Epithelial cell of prostate (primary cell): ENCODE measurements around the gene TBC1D2B.
A peak's percentile ranks its signal among the peaks of the same experiment; 100 is the strongest.

Experiments
- DNase-seq: peaks from one replicate; pipeline ENCODE4 v3.0.0-alpha.2; 2011; ENCODE audit warnings: low read depth, low spot score
- H3K27ac ChIP-seq: fragments of 450-650 bp; 2 replicates; pipeline ENCODE4 v1.5.1; 2017; ENCODE audit warnings: mild to moderate bottlenecking

The TBC1D2B gene

DNA sequence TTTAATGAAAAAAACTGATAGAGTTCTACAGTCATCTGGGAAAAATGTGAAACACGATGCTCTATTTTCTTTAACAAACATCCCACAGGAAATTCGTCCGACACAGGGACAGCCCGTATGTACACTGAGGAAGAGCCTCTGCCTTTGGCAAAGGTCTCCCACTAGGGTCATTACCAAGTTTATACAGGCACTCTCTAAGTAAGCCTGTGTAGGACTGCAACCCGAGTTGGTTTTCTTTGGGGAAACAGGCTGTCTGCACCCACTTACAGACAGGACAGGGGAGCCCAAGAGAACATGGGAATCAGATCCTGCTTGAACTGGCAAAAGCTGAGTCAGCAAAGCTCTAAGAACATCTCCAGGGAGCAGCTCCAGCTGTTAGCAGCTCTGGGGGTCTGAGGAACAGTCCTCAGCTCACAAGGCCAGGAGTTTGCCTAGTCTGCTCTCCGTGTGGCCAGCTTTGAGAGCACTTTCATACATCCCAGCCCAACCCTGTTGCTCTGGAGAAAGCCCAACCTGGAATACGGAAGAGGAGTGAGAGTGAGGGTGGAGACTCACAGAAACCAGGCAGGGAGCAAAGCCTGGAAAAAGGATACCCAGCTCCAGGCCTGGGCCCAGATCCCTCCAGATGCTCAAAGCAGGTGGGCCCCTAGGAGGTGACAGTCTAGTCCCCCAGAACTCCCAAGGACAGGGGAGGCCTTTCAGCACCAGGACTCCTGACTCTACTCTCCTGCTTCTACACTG lies 1.9 kb downstream of the TBC1D2B start:
- H3K27ac ChIP-seq = peak overlapping the region; percentile 66
- DNase-seq = no peak

DNA sequence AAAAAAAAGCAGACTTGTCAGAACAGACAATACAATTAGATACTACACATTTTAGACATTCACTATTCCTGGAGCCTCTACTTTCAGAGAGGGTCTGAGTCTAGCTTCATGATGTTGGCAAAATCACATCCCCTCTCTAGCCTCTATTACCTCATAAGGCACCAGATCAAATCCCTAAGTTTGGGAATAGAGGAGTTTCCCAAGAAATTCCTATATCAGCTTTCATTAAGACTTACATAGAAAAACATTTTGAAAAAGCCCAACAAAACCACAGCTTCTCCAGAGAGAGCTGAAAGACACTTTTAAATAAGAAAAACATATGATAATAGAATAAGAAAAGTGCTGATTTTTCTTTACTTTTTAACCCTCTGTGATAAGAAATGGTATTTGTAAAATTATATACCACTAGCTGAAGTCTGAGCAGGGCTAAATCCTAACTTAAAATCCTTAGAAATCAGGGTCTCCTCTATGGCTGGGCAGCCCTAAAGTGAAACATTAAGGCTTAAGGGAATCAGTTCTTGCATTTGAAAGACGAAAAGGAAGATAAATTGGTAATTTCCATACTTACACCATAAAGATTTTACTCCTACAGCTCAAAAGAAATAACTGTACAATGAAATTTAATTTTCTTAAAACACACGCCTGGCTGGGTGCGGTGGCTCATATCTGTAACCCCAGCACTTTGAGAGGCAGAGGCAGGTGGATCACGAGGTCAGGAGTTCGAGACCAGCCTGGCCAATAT lies 4.3 kb downstream of the TBC1D2B start:
- DNase-seq = no peak
- H3K27ac ChIP-seq = no peak overlapping the region

DNA sequence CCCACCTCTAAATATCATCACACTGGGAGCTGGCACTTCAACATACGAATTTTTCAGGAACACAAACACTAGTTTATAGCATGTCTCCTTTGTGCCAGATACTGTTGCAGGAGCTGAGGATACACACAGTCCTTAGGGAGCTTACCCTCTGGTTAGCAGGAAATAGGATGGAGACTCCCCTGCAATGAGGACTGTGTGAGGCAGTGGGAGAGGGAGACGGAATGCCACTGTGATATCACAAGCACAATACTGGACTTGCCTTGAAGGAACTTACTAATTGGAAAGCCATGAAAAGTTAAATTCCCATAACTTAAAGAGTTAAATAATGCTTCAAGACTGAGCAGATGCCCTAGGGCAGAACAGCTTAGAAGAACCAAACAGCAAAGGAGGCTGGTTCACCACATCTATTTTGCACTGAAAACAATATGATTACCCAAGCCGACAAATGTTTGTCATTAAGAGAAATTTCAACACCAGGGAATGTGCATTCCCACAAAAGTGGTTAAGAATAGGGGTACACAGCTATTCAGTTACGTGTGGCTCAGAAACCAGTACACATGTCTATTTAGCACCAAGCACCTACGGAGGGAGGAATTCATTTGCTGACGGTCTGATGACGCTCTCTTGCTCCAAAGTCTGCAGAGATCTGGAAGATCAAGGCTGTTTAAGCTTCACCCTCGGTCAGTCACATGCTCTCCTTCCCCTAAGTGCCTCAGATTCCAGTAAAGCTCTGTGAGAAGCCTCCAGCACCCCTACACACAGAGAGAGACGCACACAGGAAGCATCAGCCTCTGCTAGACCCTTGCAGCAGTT lies 5.2 kb downstream of the TBC1D2B start:
- DNase-seq = no peak

DNA sequence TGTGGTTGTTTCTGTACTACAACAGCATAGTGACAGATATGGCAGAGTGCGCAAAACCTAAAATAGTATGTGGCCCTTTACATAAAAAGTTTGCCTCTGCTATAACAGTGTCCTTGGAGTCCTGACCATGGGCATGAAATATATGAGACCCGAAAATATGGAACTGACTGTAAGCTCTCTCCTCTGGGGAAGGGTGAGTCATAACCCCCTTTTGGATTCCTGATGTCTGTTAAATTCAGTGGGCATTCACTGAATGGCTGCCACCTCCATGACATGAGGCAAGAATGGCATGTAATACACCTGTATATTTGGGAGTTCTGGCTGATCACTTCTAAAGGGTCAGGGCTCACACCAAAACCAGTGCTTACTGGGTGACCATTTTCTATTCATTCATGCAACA lies 6.1 kb downstream of the TBC1D2B start:
- H3K27ac ChIP-seq = no peak overlapping the region
- DNase-seq = no peak

More for the DNA sequence above, 5.2 kb downstream of the TBC1D2B start:
- no peak overlapping the region for H3K27ac ChIP-seq

DNA sequence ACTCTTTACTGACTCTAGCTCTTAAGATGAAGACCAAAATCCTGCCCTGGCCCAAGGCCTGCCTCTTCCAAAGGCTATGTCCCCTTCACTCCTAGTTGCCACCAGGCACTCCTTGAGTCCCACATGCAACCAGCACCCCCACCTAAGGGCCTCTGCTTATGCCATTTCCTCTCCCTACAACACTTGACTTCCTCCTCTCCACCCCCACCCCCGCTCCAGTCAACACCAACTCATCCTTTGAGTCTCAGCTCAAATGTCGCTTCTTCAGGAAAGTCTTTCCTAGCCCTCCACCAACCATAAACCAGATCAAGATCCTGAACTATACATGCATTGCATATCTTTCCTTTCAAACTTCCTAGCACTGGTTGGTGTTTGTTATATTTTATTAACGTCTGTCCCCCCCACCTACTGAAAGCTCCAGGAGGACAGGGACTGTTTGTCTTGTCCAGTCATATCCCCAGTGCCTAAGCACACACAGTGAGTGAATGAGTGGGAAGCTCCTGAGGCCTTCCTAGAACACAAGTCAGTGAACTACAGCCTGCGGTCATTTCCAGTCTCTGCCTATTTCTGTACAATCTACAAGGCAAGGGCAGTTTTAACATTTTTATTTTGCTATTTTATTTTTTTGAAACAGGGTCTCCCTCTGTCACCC lies 7.3 kb downstream of the TBC1D2B start:
- no peak overlapping the region for H3K27ac ChIP-seq
- no peak for DNase-seq

DNA sequence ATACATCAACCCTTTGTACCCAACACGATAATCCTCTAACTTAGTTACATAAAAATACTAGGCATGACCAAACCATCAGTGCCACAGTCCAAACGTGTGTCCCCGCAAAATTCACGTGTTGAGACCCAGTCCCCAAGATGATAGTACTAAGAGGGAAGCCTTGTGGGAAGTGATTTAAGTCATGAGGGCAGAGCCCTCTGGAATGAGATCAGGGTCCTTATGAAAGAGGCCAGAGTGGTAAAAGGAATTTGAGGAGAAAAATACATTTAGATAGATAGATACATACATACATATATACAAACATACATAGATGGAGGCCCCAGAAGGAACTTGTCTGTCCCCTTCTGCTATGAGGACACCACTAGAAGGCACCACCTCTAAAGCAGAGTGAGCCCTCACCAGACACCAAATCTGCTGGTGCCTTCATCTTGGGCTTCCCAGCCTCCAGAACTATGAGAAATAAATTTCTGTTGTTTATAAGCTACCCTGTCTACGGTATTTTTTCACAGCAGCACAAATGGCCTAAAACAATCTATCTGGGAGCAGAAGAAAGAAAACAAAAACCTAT lies 8.0 kb downstream of the TBC1D2B start:
- no peak for DNase-seq
- no peak overlapping the region for H3K27ac ChIP-seq

DNA sequence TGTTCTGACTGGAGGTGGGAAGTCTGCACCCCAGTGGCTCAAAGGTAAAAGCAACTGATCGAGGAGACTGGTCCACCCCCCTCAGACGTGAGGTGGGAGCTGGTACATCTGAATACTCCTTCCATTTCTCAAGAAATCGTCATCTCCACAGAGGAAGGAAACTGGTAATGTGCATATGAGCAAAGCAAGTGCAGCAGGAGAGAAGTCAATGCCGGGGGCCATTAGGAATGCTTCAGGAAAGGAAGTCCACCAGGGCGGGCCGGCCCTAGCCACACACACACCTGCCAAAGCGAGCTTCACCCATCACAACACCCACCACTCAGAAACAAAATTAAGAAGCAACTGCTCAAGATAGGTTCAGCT lies 8.5 kb downstream of the TBC1D2B start:
- DNase-seq = no peak
- H3K27ac ChIP-seq = no peak overlapping the region

DNA sequence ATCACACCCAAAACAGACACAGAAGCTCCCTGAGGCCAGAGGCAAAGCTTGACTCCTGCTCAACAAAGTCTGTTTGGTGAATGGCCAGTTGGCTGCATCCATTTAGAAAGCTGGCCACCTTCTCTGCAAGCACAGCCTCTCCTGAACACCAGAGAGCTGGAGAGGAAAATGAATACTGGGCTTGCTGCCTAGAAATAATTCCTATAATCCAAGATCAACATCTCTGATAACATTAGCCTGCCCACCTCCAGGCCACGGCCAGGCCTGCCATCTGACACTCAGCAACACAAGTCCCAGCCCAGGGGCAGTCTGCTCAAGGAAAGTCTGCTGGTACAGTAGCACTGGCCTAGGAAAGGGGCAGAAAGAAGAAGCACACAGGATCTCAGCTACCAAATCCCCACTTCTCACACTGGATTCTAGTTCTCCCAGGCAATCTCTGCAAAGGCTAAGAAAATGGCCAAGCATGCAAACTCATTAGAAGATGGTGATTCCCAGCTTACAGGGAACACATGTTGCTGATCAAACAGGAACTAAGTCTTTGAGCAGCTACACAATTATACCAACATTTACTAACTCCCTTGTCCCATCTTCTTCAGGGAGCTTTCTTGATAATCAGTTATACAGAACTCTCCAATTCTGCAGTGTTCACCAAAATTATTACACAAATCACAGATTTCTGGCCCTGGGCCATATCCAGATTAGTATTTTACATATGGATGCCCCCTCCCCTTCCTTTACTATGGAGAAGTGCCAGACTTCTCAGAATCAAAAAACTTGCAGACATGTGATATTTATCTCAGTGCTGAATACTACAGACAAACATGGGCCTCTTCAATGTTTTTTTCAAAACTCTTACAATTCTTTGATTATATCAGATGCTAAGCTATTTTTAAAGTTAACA lies 9.9 kb downstream of the TBC1D2B start:
- H3K27ac ChIP-seq = no peak overlapping the region
- no peak for DNase-seq

DNA sequence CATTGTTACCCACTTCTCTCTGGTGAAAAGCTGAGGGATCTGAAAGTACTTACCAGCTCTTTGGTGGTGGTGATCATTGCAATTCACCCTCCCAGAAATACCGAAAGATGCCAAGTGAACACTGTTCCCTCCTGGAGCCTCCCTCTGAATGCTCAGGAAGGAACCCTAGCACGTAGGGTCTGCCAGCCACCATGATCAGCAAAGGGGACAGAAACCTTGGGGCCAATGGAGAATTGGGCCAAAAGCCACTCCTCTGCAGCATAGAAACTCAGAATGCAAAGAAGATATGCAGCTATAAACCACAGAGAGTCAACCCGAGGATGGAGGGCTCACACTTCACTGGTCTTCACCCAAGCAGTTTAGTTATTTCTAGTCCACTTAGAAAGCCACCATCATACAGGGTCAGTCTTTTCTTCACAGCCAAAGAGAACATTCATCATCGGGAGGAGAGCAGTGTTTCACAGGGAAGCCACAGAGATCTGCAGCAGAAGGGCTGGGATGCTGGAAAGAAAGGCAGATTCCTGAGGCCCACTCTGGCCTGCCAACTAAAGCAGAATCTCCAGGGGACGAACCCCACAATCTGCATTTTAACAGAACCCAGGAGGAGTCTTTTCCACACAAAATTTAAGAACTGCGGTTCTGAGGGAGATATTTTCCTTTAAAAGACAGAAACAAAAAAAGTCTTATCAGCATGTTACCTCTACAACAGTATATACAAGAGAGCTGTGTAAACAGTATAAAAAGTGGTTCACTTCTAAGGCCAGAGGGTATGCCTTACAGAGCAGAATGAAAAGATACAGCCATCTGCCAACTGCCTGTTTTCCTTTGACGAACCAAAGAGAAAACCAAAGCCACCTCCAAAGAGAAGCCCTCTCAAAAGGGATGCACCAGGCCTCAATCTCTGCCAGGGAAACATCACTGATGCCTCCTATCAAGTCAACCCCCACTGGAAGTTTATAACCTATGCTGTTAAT lies 11.3 kb downstream of the TBC1D2B start:
- DNase-seq = no peak
- peak overlapping the region; percentile 47 for H3K27ac ChIP-seq

DNA sequence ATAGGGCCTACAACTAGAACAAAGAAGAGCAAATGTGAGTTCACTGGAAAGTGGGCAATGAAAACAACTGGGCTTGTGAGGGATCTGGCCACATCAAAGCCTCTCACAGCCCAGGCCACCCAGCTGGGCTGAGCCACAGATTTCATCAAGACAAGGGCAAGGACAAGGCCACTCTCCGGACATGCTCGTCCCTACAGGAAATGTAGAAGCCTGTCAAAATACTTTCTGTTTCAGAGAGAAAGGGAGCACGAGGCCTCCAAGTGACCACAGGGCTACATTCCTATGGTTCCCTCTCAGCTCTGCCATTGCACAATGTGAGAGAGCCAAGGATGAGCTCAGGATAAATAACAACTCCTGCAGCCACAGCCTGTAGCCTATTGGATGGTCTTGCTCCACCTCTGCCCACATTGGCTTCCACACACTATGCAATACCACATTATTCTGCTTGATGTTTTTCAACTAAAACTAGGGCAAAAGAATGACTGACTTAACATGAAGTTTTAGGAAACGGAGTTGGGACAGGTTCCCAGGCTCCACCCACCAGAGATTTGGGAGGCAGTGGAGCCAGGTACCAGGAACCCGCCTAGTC lies 12.1 kb downstream of the TBC1D2B start:
- H3K27ac ChIP-seq = peak overlapping the region; percentile 47
- DNase-seq = peak; percentile 70

DNA sequence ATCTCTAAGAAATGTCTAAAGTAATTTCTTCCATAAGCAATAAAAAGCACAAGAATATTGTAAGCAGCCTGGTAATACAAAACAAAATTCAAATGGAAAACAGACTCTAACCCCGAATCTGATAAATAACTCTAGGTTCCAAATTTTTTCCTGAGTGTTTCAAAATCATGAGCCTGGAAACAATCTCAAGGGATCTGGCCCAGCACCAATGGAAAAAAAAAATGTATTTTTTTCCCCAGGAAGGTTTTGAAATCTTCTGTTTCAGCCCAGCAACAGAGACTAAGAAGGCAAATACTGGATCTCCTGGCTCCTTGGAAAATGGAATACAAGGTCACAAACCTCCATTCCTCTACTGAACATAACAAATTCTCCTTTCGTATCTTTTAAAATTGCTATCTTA lies 13.0 kb downstream of the TBC1D2B start:
- no peak for DNase-seq
- H3K27ac ChIP-seq = no peak overlapping the region

DNA sequence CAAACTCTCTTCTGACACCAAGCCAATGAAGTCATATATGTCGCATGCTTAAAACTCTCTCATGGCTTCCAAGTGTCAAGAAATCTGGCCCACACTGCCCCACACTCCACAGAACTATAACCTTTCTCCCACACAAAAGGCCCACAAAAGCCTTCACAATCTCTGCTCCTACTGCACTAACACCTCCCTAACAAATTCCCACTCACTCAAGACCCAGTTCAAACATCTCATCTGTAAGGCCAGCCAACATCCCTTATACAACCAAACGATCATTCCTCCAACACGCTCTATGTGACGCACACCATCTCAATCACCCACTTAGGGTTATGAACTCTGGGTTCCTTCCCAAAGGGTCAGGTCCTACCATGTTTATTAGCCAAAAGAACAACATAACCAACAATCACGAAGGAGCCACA lies 13.5 kb downstream of the TBC1D2B start:
- no peak for DNase-seq
- no peak overlapping the region for H3K27ac ChIP-seq

DNA sequence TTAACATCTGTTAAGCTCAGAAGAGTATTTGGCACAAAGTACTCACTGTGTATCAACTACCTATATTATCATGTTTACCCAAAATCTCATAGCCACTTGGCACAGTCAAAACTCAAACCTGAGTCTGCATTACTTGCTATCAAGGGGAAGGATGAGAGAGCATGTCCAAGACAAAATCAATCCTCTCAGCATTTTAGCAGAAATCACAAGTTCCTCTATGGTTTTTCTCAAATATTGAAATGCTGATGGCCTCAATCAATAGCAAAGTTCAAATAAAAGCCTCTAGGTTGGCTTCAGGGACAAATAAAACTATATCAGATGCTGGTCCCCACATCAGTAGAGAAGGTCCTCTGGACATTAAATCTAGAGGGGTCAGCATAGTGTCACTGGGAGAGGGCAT lies 14.3 kb downstream of the TBC1D2B start:
- no peak overlapping the region for H3K27ac ChIP-seq
- no peak for DNase-seq

DNA sequence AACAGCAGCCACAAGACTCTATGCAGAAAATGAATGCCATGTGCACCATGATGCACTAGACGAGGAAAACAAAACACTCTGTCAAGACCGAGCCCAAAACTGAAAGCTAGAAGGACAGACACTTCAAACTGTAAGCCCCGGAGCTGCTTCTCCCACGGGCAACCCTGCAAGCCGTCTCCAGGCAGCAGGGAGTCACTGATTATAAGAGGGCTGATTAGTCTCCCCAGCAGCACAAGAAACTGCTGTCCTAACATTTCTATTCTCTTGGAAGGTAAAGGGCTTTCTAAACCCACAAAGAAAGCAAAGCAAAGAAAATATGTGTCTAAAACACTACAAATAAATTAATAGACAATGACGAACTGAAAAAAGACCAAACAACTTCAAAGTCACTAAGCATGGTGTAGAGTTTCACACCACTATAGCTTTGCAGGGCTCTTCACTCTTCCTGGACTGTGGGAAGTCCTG lies 15.5 kb downstream of the TBC1D2B start:
- no peak overlapping the region for H3K27ac ChIP-seq
- DNase-seq = no peak

DNA sequence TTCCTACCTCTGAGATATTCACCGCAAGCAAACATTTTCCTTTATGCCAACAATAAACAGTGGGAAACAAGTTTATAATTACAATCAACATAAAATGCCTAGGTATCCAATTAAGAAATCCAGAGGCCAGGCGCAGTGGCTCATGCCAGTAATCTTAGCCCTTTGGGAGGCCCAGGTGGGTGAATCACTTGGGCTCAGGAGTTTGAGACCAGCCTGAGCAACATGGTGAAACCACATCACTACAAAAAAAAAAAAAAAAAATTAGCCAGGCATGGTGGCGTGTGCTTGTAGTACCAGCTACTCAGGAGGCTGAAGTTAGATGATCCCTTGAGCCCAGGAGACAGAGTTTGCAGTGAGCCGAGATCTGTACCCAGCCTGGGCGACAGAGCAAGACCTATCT lies 17.3 kb downstream of the TBC1D2B start:
- no peak for DNase-seq
- H3K27ac ChIP-seq = peak overlapping the region; percentile 92

DNA sequence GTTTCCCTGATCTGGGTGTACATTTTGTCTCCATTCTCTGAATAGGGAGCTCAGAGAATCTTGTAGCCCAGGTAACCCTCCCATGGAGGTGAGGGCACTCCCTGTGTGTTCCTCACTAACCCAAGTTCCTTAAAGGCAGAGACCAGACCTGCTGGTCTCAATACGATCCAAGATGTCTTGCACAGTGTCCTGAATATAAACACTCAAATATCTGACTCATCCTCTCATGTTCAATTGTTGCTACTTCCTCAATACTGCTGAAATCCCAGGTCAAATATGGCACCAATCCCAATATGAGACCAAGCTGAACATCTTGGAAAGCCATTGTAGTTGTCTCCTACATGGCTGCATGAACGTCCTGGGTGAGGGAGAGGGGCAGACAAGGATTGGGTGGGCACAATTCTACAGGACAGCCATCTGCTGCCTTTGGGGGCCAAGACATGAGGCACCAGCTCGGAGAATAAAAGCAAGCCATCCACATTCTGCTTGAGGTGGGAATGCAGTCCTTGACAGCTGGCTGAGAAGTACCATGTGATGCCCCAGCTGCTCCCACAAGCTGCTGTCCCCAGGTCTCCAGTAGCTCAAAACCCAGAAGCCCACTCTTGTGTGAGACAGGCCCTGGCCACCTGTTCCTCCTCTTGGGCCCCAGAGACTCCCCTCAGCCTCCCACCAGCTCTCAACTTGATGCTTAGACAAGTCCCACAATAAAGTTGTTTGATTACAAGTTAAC lies 18.2 kb downstream of the TBC1D2B start:
- no peak for DNase-seq
- peak overlapping the region; percentile 92 for H3K27ac ChIP-seq

DNA sequence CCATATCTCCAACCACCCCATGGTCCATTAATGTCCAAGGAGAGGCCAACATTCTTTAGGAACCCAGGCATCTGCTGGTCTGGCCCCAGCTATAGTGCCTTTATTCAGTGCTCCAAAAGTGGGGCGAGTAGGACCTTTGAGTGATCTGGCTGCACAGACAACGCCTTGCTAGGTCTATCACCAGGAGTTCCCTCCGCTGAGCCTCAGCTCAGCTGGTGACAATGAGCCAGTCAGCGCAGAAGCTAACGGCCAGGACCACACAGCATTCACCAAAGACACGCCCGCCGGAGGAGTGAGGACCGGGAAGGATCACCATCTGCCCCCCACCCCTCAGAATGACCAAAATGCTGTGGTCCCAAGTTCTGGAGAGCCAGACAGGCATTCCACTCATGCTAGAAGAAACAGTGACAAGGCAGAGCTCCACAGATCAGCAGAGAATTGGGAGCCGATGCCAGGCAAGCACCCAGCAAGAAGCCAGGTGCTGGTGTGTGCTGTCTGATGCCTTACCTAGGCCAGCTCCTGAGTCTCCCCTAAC lies 19.0 kb downstream of the TBC1D2B start:
- DNase-seq = no peak
- H3K27ac ChIP-seq = peak overlapping the region; percentile 92
